Ovary (tissue), 3 donors: ENCODE results near the gene HEXIM1.

Source experiments
- POLR2A ChIP-seq: fragments of 450-650 bp; IDR thresholded peaks from one replicate; pipeline ENCODE4 v1.6.1; 2017; ENCODE audit warnings: antibody characterized with exemption, mild to moderate bottlenecking, moderate library complexity
- TF ChIP-seq, protein P1 (sequence below), 3 donors: fragments of 450-650 bp in 2 of 3; fragments of 200-600 bp in 1 of 3; IDR thresholded peaks; one replicate each; pipeline versions ENCODE4 v1.5.1 to v1.8.0; 2016 to 2022; ENCODE audit warnings: antibody characterized with exemption in 3 of 3, mild to moderate bottlenecking in 1 of 3
- donor health status: DM: no; HTN: no; CAD: no.

DNA sequence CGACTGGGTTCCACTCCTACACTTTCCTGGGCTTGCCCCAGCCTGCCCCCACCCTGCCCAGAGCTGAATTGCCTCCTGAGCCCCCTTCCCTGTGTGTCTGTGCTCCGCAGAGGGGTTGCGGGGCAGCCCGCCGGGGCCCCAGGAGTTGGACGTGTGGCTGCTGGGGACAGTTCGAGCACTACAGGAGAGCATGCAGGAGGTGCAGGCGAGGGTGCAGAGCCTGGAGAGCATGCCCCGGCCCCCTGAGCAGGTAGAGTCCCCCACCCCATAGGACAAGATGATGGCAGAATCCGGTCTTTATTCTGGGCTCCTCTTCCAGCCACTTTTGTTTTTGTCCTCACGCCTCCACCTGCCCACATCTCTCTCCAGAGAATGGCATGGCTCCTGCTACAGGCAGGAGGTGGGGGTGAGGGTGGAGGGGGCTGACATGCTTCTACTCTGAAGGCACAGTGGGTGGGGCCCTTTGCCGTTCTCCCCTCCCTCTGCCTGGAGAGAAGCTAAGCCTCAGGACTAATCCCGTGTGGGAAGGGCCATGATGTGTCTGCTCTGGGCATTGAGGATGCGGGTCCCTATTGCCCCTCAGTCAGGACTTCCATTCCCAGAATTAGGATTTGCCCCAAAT, 9.3 kb upstream of the HEXIM1 start:
- TF ChIP-seq, protein P1, sequence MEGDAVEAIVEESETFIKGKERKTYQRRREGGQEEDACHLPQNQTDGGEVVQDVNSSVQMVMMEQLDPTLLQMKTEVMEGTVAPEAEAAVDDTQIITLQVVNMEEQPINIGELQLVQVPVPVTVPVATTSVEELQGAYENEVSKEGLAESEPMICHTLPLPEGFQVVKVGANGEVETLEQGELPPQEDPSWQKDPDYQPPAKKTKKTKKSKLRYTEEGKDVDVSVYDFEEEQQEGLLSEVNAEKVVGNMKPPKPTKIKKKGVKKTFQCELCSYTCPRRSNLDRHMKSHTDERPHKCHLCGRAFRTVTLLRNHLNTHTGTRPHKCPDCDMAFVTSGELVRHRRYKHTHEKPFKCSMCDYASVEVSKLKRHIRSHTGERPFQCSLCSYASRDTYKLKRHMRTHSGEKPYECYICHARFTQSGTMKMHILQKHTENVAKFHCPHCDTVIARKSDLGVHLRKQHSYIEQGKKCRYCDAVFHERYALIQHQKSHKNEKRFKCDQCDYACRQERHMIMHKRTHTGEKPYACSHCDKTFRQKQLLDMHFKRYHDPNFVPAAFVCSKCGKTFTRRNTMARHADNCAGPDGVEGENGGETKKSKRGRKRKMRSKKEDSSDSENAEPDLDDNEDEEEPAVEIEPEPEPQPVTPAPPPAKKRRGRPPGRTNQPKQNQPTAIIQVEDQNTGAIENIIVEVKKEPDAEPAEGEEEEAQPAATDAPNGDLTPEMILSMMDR (IDR thresholded peaks at IDR 0.05), result no peak
- no peak for TF ChIP-seq POLR2A
